ENCODE data around the gene C8A. TPM values are rescaled to one million over a fixed set of nuclear protein-coding genes. Genes with fewer than 3 reads are reported as not detected.

Gene C8A
- total RNA-seq, 1 donor from 2014 or later, result not detected

GRCh38 chr1:56957931-56958330 is 103.3 kb downstream of the C8A start:
- Histone ChIP-seq H3K4me3 (no peak overlapping the region), H3K27me3 (no peaks in the 10 kb centered on the region), H3K9me3 (no peaks in the 10 kb centered on the region), H3K4me1 (no peaks in the 10 kb centered on the region), H3K27ac (no peak overlapping the region), H3K36me3 (no peaks in the 10 kb centered on the region)
- intact Hi-C loops (cut with DNase I), result no loop called here
- TF ChIP-seq CTCF (IDR thresholded peaks at IDR 0.05) (no peak), POLR2AphosphoS5 (IDR thresholded peaks at IDR 0.05; ENCODE audit: insufficient read depth in 1 of 2, low read depth in 1 of 2) (no peak), POLR2A (IDR thresholded peaks at IDR 0.05) (no peak)
- no peak for DNase-seq (ENCODE audit: extremely low spot score in 2 of 2)

- Histone ChIP-seq H3K4me3 (no peak overlapping the region), H3K4me1 (no peaks in the 10 kb centered on the region), H3K27ac (no peak overlapping the region), H3K27me3 (no peaks in the 10 kb centered on the region), H3K36me3 (no peaks in the 10 kb centered on the region), H3K9me3 (no peaks in the 10 kb centered on the region)
- no peak for TF ChIP-seq POLR2AphosphoS5 (IDR thresholded peaks at IDR 0.05; ENCODE audit: insufficient read depth in 1 of 2, low read depth in 1 of 2)
- TF ChIP-seq CTCF (IDR thresholded peaks at IDR 0.05), result no peak
- no peak for TF ChIP-seq POLR2A (IDR thresholded peaks at IDR 0.05)
- DNase-seq (ENCODE audit: extremely low spot score in 2 of 2), result no peak
- intact Hi-C loops (cut with DNase I), result no loop called here
Measured at GRCh38 chr1:56958526-56958925, 103.9 kb downstream of the C8A start.

GRCh38 chr1:56961426-56961825 is 106.8 kb downstream of the C8A start:
- intact Hi-C loops (cut with DNase I), result no loop called here
- Histone ChIP-seq H3K27me3 (no peaks in the 10 kb centered on the region), H3K36me3 (no peaks in the 10 kb centered on the region), H3K4me3 (no peak overlapping the region), H3K27ac (no peak overlapping the region), H3K9me3 (no peaks in the 10 kb centered on the region), H3K4me1 (no peaks in the 10 kb centered on the region)
- DNase-seq (ENCODE audit: extremely low spot score in 2 of 2), result no peak
- TF ChIP-seq CTCF (IDR thresholded peaks at IDR 0.05) (no peak), POLR2A (IDR thresholded peaks at IDR 0.05) (no peak), POLR2AphosphoS5 (IDR thresholded peaks at IDR 0.05; ENCODE audit: insufficient read depth in 1 of 2, low read depth in 1 of 2) (no peak)

- Histone ChIP-seq H3K36me3 (no peaks in the 10 kb centered on the region), H3K9me3 (no peaks in the 10 kb centered on the region), H3K4me1 (no peaks in the 10 kb centered on the region), H3K27me3 (no peaks in the 10 kb centered on the region), H3K27ac (no peak overlapping the region), H3K4me3 (no peak overlapping the region)
- no peak for DNase-seq (ENCODE audit: extremely low spot score in 2 of 2)
- intact Hi-C loops (cut with DNase I), result no loop called here
- TF ChIP-seq POLR2AphosphoS5 (IDR thresholded peaks at IDR 0.05; ENCODE audit: insufficient read depth in 1 of 2, low read depth in 1 of 2), result no peak
- TF ChIP-seq POLR2A (IDR thresholded peaks at IDR 0.05), result no peak
- TF ChIP-seq CTCF (IDR thresholded peaks at IDR 0.05), result no peak
Measured at GRCh38 chr1:56963667-56964066, 109.1 kb downstream of the C8A start.

- H3K4me3 ChIP-seq, result no peak overlapping the region
- intact Hi-C loops (cut with DNase I), result no loop called here
- TF ChIP-seq CTCF (IDR thresholded peaks at IDR 0.05) (no peak), POLR2AphosphoS5 (IDR thresholded peaks at IDR 0.05; ENCODE audit: insufficient read depth in 1 of 2, low read depth in 1 of 2) (no peak), POLR2A (IDR thresholded peaks at IDR 0.05) (no peak)
Measured at GRCh38 chr1:56964349-56965017, 109.9 kb downstream of the C8A start.

More at GRCh38 chr1:56964349-56965017, 109.9 kb downstream of the C8A start:
- Histone ChIP-seq H3K9me3 (no peaks in the 10 kb centered on the region), H3K4me1 (no peaks in the 10 kb centered on the region), H3K27ac (no peak overlapping the region), H3K36me3 (no peaks in the 10 kb centered on the region), H3K27me3 (no peaks in the 10 kb centered on the region)
- no peak for DNase-seq (ENCODE audit: extremely low spot score in 2 of 2)
